OCI-LY1 (cell line): ENCODE measurements around the gene GTF3C5.
A peak's percentile ranks its signal among the peaks of the same experiment; 100 is the strongest.

Experiments used
- H2AFZ ChIP-seq: fragments of 200-600 bp; sonication (generic), shearing (Covaris generic); 2 replicates; pipeline ENCODE4 v1.6.0; 2014; ENCODE audit warnings: antibody characterized with exemption, mild to moderate bottlenecking, low read length
- H3F3A ChIP-seq: fragments of 200-600 bp; sonication (generic), shearing (Covaris generic); 2 replicates; pipeline ENCODE4 v1.6.0; 2014; ENCODE audit warnings: mild to moderate bottlenecking, antibody characterized with exemption, low read length, moderate library complexity; ENCODE audit not compliant: insufficient read depth
- H3K27ac ChIP-seq: fragments of 200-600 bp; sonication (generic); 2 replicates; pipeline ENCODE4 v1.5.1; 2014; ENCODE audit warnings: low read length, mixed run types, mild to moderate bottlenecking, low read depth; ENCODE audit not compliant: poor library complexity, severe bottlenecking
- H3K27me3 ChIP-seq: fragments of 200-600 bp; sonication (generic); 2 replicates; pipeline ENCODE4 v1.6.0; 2014; ENCODE audit warnings: antibody characterized with exemption, mild to moderate bottlenecking, low read length, moderate library complexity; ENCODE audit not compliant: insufficient read depth
- H3K36me3 ChIP-seq: fragments of 200-600 bp; sonication (generic); 2 replicates; pipeline ENCODE4 v1.6.1; 2014; ENCODE audit warnings: mild to moderate bottlenecking, antibody characterized with exemption, low read length, moderate library complexity, mixed read lengths; ENCODE audit not compliant: insufficient read depth
- H3K4me1 ChIP-seq: fragments of 200-600 bp; sonication (generic); 2 replicates; pipeline ENCODE4 v1.5.1; 2014; ENCODE audit warnings: mild to moderate bottlenecking, low read length, moderate library complexity; ENCODE audit not compliant: insufficient read depth, severe bottlenecking
- H3K4me2 ChIP-seq: fragments of 200-600 bp; sonication (generic), shearing (Covaris generic); 2 replicates; pipeline ENCODE4 v1.6.1; 2014; ENCODE audit warnings: low read length
- H3K4me3 ChIP-seq: fragments of 200-600 bp; sonication (generic); 2 replicates; pipeline ENCODE4 v1.5.1; 2014; ENCODE audit warnings: low read length, low read depth, mild to moderate bottlenecking, mixed read lengths; ENCODE audit not compliant: poor library complexity, severe bottlenecking
- H3K79me2 ChIP-seq: fragments of 200-600 bp; shearing (Covaris generic); 2 replicates; pipeline ENCODE4 v1.6.1; 2016; ENCODE audit warnings: mixed run types, low read length, mixed read lengths; ENCODE audit not compliant: insufficient read depth
- H3K9ac ChIP-seq: fragments of 200-600 bp; sonication (generic), shearing (Covaris generic); 2 replicates; pipeline ENCODE4 v1.6.1; 2014; ENCODE audit warnings: mild to moderate bottlenecking, low read length, mixed read lengths
- H3K9me2 ChIP-seq: fragments of 200-600 bp; sonication (generic), shearing (Covaris generic); 2 replicates; pipeline ENCODE4 v1.6.1; 2014; ENCODE audit warnings: low read depth, mild to moderate bottlenecking, low read length, mixed read lengths
- H3K9me3 ChIP-seq: fragments of 200-600 bp; shearing (Covaris generic); 2 replicates; pipeline ENCODE4 v1.6.1; 2014; ENCODE audit warnings: low read length, mixed read lengths
- H4K20me1 ChIP-seq: fragments of 200-600 bp; sonication (generic), shearing (Covaris generic); 2 replicates; pipeline ENCODE4 v1.6.0; 2016; ENCODE audit warnings: mild to moderate bottlenecking, low read length; ENCODE audit not compliant: insufficient read depth
- CTCF ChIP-seq: fragments of 200-600 bp; sonication (generic), shearing (Covaris generic); IDR thresholded peaks from 2 replicates; pipeline ENCODE4 v1.5.1; 2017; ENCODE audit warnings: mild to moderate bottlenecking, antibody characterized with exemption, low read length, moderate library complexity, mixed read lengths
- EZH2 ChIP-seq: fragments of 200-600 bp; sonication (generic), shearing (Covaris generic); IDR thresholded peaks from 2 replicates; pipeline ENCODE4 v1.8.0; 2017; ENCODE audit warnings: borderline replicate concordance, mixed run types, mild to moderate bottlenecking, antibody characterized with exemption, low read length, moderate library complexity, mixed read lengths

Gene GTF3C5

GRCh38 chr9:133009906-133010582 is 20.8 kb upstream of the GTF3C5 start:
- Histone ChIP-seq H2AFZ (no peak overlapping the region), H4K20me1 (no peaks in the 10 kb centered on the region), H3K9me2 (no peaks in the 10 kb centered on the region), H3F3A (no peaks in the 10 kb centered on the region), H3K79me2 (no peaks in the 10 kb centered on the region), H3K9me3 (no peaks in the 10 kb centered on the region), H3K4me3 (no peak overlapping the region), H3K4me1 (no peaks in the 10 kb centered on the region), H3K27me3 (no peaks in the 10 kb centered on the region), H3K4me2 (no peak overlapping the region), H3K27ac (no peak overlapping the region), H3K36me3 (no peaks in the 10 kb centered on the region; the same call in 1 of the 2 replicates), H3K9ac (no peak overlapping the region)
- TF ChIP-seq CTCF (no peak), EZH2 (no peak)

- Histone ChIP-seq H3K4me1 (no peaks in the 10 kb centered on the region), H3K36me3 (no peaks in the 10 kb centered on the region; the same call in 1 of the 2 replicates), H3K4me3 (no peak overlapping the region), H3K9ac (no peak overlapping the region), H3K9me2 (no peaks in the 10 kb centered on the region), H4K20me1 (no peaks in the 10 kb centered on the region), H2AFZ (no peak overlapping the region), H3F3A (no peaks in the 10 kb centered on the region), H3K4me2 (no peak overlapping the region), H3K79me2 (no peaks in the 10 kb centered on the region), H3K27ac (no peak overlapping the region), H3K9me3 (no peaks in the 10 kb centered on the region), H3K27me3 (no peaks in the 10 kb centered on the region)
- TF ChIP-seq EZH2 (no peak), CTCF (no peak)
Observed at GRCh38 chr9:133014696-133015095, 16.1 kb upstream of the GTF3C5 start.

GRCh38 chr9:133023117-133023890 is 7.5 kb upstream of the GTF3C5 start:
- peaks cover 12% of the 10 kb centered on the region for H3K4me1 ChIP-seq
- peak overlapping the region; percentile 50 for H3K4me2 ChIP-seq
- H3K9ac ChIP-seq = peak overlapping the region; percentile 11; the same call in 1 of the 2 replicates
- H3K36me3 ChIP-seq = no peaks in the 10 kb centered on the region
- H4K20me1 ChIP-seq = no peaks in the 10 kb centered on the region
- peak overlapping the region; percentile 43 for H3K4me3 ChIP-seq
- no peaks in the 10 kb centered on the region for H3K27me3 ChIP-seq
- TF ChIP-seq EZH2 (no peak), CTCF (no peak)
- no peaks in the 10 kb centered on the region for H3F3A ChIP-seq
- H3K9me2 ChIP-seq = no peaks in the 10 kb centered on the region
- H3K79me2 ChIP-seq = no peaks in the 10 kb centered on the region
- H3K27ac ChIP-seq = no peak overlapping the region
- peak overlapping the region; percentile 16; the same call in 1 of the 2 replicates for H2AFZ ChIP-seq
- no peaks in the 10 kb centered on the region for H3K9me3 ChIP-seq
